Osteocyte (in vitro differentiated cells): ENCODE results near the gene FBXO40. TPM values are rescaled to one million over a fixed set of nuclear protein-coding genes. Genes with fewer than 3 reads are reported as not detected.

Source experiments
- DNase-seq: peaks from one replicate; pipeline ENCODE4 v3.0.0; 2021; ENCODE audit warnings: mixed read lengths; ENCODE audit not compliant: unreplicated experiment; ENCODE audit errors: extremely low spot score
- H3K27ac Mint-ChIP-seq: one replicate; pipeline ENCODE4 v1.8.0; 2021; ENCODE audit warnings: mild to moderate bottlenecking, mixed read lengths; ENCODE audit not compliant: unreplicated experiment
- H3K27me3 Mint-ChIP-seq: one replicate; pipeline ENCODE4 v1.8.0; 2021; ENCODE audit warnings: mixed read lengths; ENCODE audit not compliant: unreplicated experiment
- H3K36me3 Mint-ChIP-seq: one replicate; pipeline ENCODE4 v1.8.0; 2021; ENCODE audit warnings: mixed read lengths; ENCODE audit not compliant: unreplicated experiment
- H3K4me1 Mint-ChIP-seq: one replicate; pipeline ENCODE4 v1.8.0; 2021; ENCODE audit warnings: mixed read lengths; ENCODE audit not compliant: unreplicated experiment
- H3K4me3 Mint-ChIP-seq: one replicate; pipeline ENCODE4 v1.8.0; 2021; ENCODE audit warnings: mild to moderate bottlenecking, moderate library complexity, mixed read lengths; ENCODE audit not compliant: unreplicated experiment
- H3K9me3 Mint-ChIP-seq: one replicate; pipeline ENCODE4 v1.8.0; 2021; ENCODE audit warnings: mixed read lengths; ENCODE audit not compliant: unreplicated experiment
- CTCF ChIP-seq: fragments of 200-600 bp; sonication (generic); IDR thresholded peaks from 2 replicates; pipeline ENCODE4 v1.5.0; 2021; ENCODE audit warnings: antibody characterized with exemption, mild to moderate bottlenecking, moderate library complexity
- total RNA-seq: library from RNA; stranded (reverse); gene quantifications from 2 replicates; pipeline ENCODE4 v1.2.1, GENCODE V29; 2021

The FBXO40 gene
- total RNA-seq, 1 donor from 2014 or later = not detected

GRCh38 chr3:121645054-121645453, 51.9 kb downstream of the FBXO40 start:
- no peak for TF ChIP-seq CTCF
- Mint-ChIP-seq H3K27me3 (peaks cover 2% of the 10 kb centered on the region), H3K4me3 (no peak overlapping the region), H3K4me1 (no peaks in the 10 kb centered on the region), H3K36me3 (no peaks in the 10 kb centered on the region), H3K27ac (no peak overlapping the region), H3K9me3 (no peaks in the 10 kb centered on the region)
- no peak for DNase-seq

- no peak for DNase-seq
- H3K4me3 Mint-ChIP-seq = no peak overlapping the region
- no peak overlapping the region for H3K27ac Mint-ChIP-seq
- peaks cover 2% of the 10 kb centered on the region for H3K27me3 Mint-ChIP-seq
- H3K4me1 Mint-ChIP-seq = peaks cover 5% of the 10 kb centered on the region
- no peaks in the 10 kb centered on the region for H3K36me3 Mint-ChIP-seq
- no peak for TF ChIP-seq CTCF
- no peaks in the 10 kb centered on the region for H3K9me3 Mint-ChIP-seq
These were observed 55.2 kb downstream of the FBXO40 start for GRCh38 chr3:121648219-121648958.

- H3K4me3 Mint-ChIP-seq = no peak overlapping the region
- no peak for DNase-seq
- H3K36me3 Mint-ChIP-seq = no peaks in the 10 kb centered on the region
- peaks cover 5% of the 10 kb centered on the region for H3K4me1 Mint-ChIP-seq
- TF ChIP-seq CTCF = no peak
- no peak overlapping the region for H3K27ac Mint-ChIP-seq
- H3K9me3 Mint-ChIP-seq = no peaks in the 10 kb centered on the region
- H3K27me3 Mint-ChIP-seq = peaks cover 2% of the 10 kb centered on the region
These were observed 56.5 kb downstream of the FBXO40 start for GRCh38 chr3:121649645-121650044.

- no peak overlapping the region for H3K4me3 Mint-ChIP-seq
- no peak for DNase-seq
- H3K27me3 Mint-ChIP-seq = no peaks in the 10 kb centered on the region
- no peaks in the 10 kb centered on the region for H3K36me3 Mint-ChIP-seq
- peaks cover 5% of the 10 kb centered on the region for H3K4me1 Mint-ChIP-seq
- no peaks in the 10 kb centered on the region for H3K9me3 Mint-ChIP-seq
- no peak for TF ChIP-seq CTCF
- H3K27ac Mint-ChIP-seq = no peak overlapping the region
These were observed 58.5 kb downstream of the FBXO40 start for GRCh38 chr3:121651684-121652083.

GRCh38 chr3:121654493-121655385, 61.6 kb downstream of the FBXO40 start:
- peaks cover 5% of the 10 kb centered on the region for H3K4me1 Mint-ChIP-seq
- DNase-seq = no peak
- no peak for TF ChIP-seq CTCF
- no peaks in the 10 kb centered on the region for H3K27me3 Mint-ChIP-seq
- H3K36me3 Mint-ChIP-seq = no peaks in the 10 kb centered on the region
- no peak overlapping the region for H3K4me3 Mint-ChIP-seq
- no peak overlapping the region for H3K27ac Mint-ChIP-seq
- no peaks in the 10 kb centered on the region for H3K9me3 Mint-ChIP-seq
